NCI-H1694 (cell line): ENCODE data around the gene SEC24D.

ENCODE experiments used
- DNase-seq: peaks from one replicate; lab custom pipeline; 2025; lab: John Stamatoyannopoulos, UW

The SEC24D gene

GRCh38 chr4:118752551-118752950 is 83.4 kb downstream of the SEC24D start:
- DNase-seq = no peak

GRCh38 chr4:118751629-118752323 is 84.2 kb downstream of the SEC24D start:
- DNase-seq = no peak

GRCh38 chr4:118749347-118749988 is 86.5 kb downstream of the SEC24D start:
- no peak for DNase-seq

- DNase-seq = no peak
These were observed 89.5 kb downstream of the SEC24D start for GRCh38 chr4:118746251-118746919.

GRCh38 chr4:118745357-118745756 is 90.6 kb downstream of the SEC24D start:
- no peak for DNase-seq

- DNase-seq = no peak
These were observed 92.1 kb downstream of the SEC24D start for GRCh38 chr4:118743867-118744266.

GRCh38 chr4:118742050-118742449 is 93.9 kb downstream of the SEC24D start:
- DNase-seq = no peak

GRCh38 chr4:118741301-118741855 is 94.5 kb downstream of the SEC24D start:
- DNase-seq = no peak

GRCh38 chr4:118740869-118741268 is 95.1 kb downstream of the SEC24D start:
- peak; percentile 44 for DNase-seq

- no peak for DNase-seq
These were observed 96.8 kb downstream of the SEC24D start for GRCh38 chr4:118739022-118739713.

- no peak for DNase-seq
These were observed 97.8 kb downstream of the SEC24D start for GRCh38 chr4:118738090-118738489.

- no peak for DNase-seq
These were observed 99.0 kb downstream of the SEC24D start for GRCh38 chr4:118736900-118737299.

GRCh38 chr4:118734491-118735205 is 101.3 kb downstream of the SEC24D start:
- DNase-seq = no peak

- no peak for DNase-seq
These were observed 103.2 kb downstream of the SEC24D start for GRCh38 chr4:118732591-118733330.

- DNase-seq = no peak
These were observed 105.2 kb downstream of the SEC24D start for GRCh38 chr4:118730683-118731082.

- no peak for DNase-seq
These were observed 106.3 kb downstream of the SEC24D start for GRCh38 chr4:118729287-118730286.

GRCh38 chr4:118727360-118727759 is 108.6 kb downstream of the SEC24D start:
- no peak for DNase-seq

- no peak for DNase-seq
These were observed 112.6 kb downstream of the SEC24D start for GRCh38 chr4:118723369-118723768.

GRCh38 chr4:118721752-118722151 is 114.2 kb downstream of the SEC24D start:
- no peak for DNase-seq
